Hepatocyte (in vitro differentiated cells): ENCODE results near the gene BRIP1. TPM values are rescaled to one million over a fixed set of nuclear protein-coding genes. Genes with fewer than 3 reads are reported as not detected.

Experiments
- DNase-seq: peaks from one replicate; pipeline ENCODE4 v3.0.0-alpha.2; 2016; ENCODE audit warnings: low spot score
- H2AFZ ChIP-seq: fragments of 200-600 bp; sonication (generic); 2 replicates; pipeline ENCODE4 v1.6.0; 2016; ENCODE audit warnings: antibody characterized with exemption, mild to moderate bottlenecking
- H3K27ac ChIP-seq: fragments of 200-600 bp; sonication (generic); 2 replicates; pipeline ENCODE4 v1.5.1; 2016; ENCODE audit warnings: mild to moderate bottlenecking
- H3K27me3 ChIP-seq: fragments of 200-600 bp; sonication (generic); 2 replicates; pipeline ENCODE4 v1.6.1; 2016
- H3K36me3 ChIP-seq: fragments of 200-600 bp; sonication (generic); replicated peaks from 2 replicates; pipeline ENCODE4 v1.5.1; 2016; ENCODE audit warnings: low read depth; ENCODE audit not compliant: insufficient read depth
- H3K4me1 ChIP-seq: fragments of 200-600 bp; sonication (generic); 2 replicates; pipeline ENCODE4 v1.5.1; 2016; ENCODE audit warnings: mild to moderate bottlenecking, moderate library complexity; ENCODE audit not compliant: insufficient read depth
- H3K4me2 ChIP-seq: fragments of 200-600 bp; sonication (generic); 2 replicates; pipeline ENCODE4 v1.6.0; 2016
- H3K4me3 ChIP-seq: fragments of 200-600 bp; sonication (generic); 2 replicates; pipeline ENCODE4 v1.5.1; 2016; ENCODE audit warnings: mild to moderate bottlenecking
- H3K79me2 ChIP-seq: fragments of 200-600 bp; sonication (generic); 2 replicates; pipeline ENCODE4 v1.6.0; 2017; ENCODE audit warnings: mild to moderate bottlenecking
- H3K9me2 ChIP-seq: fragments of 200-600 bp; sonication (generic); replicated peaks from 2 replicates; pipeline ENCODE4 v1.6.0; 2017; ENCODE audit warnings: mild to moderate bottlenecking; ENCODE audit not compliant: insufficient read depth
- H3K9me3 ChIP-seq: fragments of 200-600 bp; sonication (generic); 2 replicates; pipeline ENCODE4 v1.5.1; 2016; ENCODE audit warnings: low read depth, mild to moderate bottlenecking
- H4K20me1 ChIP-seq: fragments of 200-600 bp; sonication (generic); 2 replicates; pipeline ENCODE4 v1.6.0; 2016; ENCODE audit warnings: mild to moderate bottlenecking; ENCODE audit not compliant: insufficient read depth, poor library complexity, severe bottlenecking
- CTCF ChIP-seq: fragments of 200-600 bp; sonication (generic); IDR thresholded peaks from 2 replicates; pipeline ENCODE4 v1.5.1; 2016; ENCODE audit warnings: antibody characterized with exemption, mild to moderate bottlenecking; ENCODE audit not compliant: poor library complexity
- EZH2 ChIP-seq: fragments of 200-600 bp; sonication (generic); IDR thresholded peaks from 2 replicates; pipeline ENCODE4 v1.6.1; 2016; ENCODE audit warnings: antibody characterized with exemption, mild to moderate bottlenecking, borderline replicate concordance
- EZH2phosphoT487 ChIP-seq: fragments of 200-600 bp; sonication (generic); IDR thresholded peaks from one replicate; pipeline ENCODE4 v1.6.1; 2018; ENCODE audit warnings: antibody characterized with exemption, mild to moderate bottlenecking, low read depth, moderate library complexity; ENCODE audit not compliant: unreplicated experiment, severe bottlenecking
- WGBS: methylation state at CpG from one replicate; pipeline ENCODE4 v1.1.6; 2016; ENCODE audit warnings: low lambda C conversion rate; ENCODE audit errors: missing lambda C conversion rate; 5-methylcytosine and 5-hydroxymethylcytosine counted together
- polyA plus RNA-seq: library from polyadenylated mRNA; unstranded; fragments of >200 nt; fragmentation: Nextera tagmentation; extraction: Ambion mirVana; gene quantifications from 2 replicates; pipeline ENCODE4 v1.2.1, GENCODE V29; 2016
- total RNA-seq: library from RNA; depleted of rRNA; stranded (reverse); fragments of >200 nt; gene quantifications from 2 replicates; pipeline ENCODE4 v1.2.3, GENCODE V29; 2014

Gene BRIP1
- total and polyA plus RNA-seq, 2 experiments from 2014 or later, result 0.50 to 4.0 TPM

DNA sequence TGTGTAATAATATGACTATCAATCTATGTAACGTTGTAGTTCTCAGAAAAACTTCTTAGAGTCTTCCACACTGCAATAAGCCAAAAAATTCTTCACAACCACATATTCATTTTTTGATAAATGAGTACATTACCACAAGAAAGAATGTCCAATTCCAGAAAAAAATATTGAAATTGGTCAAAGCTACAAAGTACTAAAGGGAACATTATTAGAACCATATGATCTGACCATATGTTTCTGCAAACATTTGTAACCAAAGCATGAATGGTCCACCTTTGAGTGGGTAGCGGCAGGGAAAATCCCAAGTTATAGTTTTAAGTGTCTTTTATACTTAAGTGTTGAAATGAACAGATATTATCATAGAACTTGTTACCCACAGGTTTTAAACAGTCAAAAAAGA, 200.6 kb downstream of the BRIP1 start:
- Histone ChIP-seq H3K27me3 (no peaks in the 10 kb centered on the region), H3K4me2 (no peak overlapping the region), H3K4me3 (no peak overlapping the region), H3K4me1 (no peaks in the 10 kb centered on the region), H3K79me2 (no peaks in the 10 kb centered on the region), H2AFZ (no peak overlapping the region), H3K9me3 (no peaks in the 10 kb centered on the region), H3K27ac (no peak overlapping the region), H3K36me3 (no peaks in the 10 kb centered on the region), H3K9me2 (no peaks in the 10 kb centered on the region), H4K20me1 (no peaks in the 10 kb centered on the region)
- no peak for DNase-seq
- WGBS, result 81% methylated on average over 2 of the region's 2 CpGs
- TF ChIP-seq CTCF (no peak), EZH2 (no peak), EZH2phosphoT487 (no peak)

DNA sequence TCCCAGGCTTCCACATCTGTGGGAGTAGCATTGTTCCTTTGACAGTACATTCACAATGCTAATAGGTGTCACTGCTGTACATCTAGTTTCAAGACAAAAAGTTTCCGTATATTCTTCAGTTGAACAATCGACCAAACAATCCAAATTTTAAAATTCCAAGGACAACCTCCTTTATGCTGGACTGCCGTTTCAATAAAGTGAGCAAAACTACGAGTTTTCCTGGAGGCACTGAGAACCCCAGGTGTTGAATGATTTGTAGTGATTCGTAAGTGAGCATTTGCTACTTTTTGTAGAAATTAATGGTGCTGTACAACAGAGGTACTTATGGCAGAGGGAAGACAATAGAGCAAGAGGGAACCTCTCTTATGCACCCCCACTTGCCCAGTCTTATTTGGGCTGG, 201.1 kb downstream of the BRIP1 start:
- TF ChIP-seq CTCF (no peak), EZH2phosphoT487 (no peak), EZH2 (no peak)
- Histone ChIP-seq H3K4me1 (no peaks in the 10 kb centered on the region), H3K4me3 (no peak overlapping the region), H3K9me3 (no peaks in the 10 kb centered on the region), H3K36me3 (no peaks in the 10 kb centered on the region), H3K27ac (no peak overlapping the region), H3K9me2 (no peaks in the 10 kb centered on the region), H3K27me3 (no peaks in the 10 kb centered on the region), H3K4me2 (no peak overlapping the region), H4K20me1 (no peaks in the 10 kb centered on the region), H3K79me2 (no peaks in the 10 kb centered on the region), H2AFZ (no peak overlapping the region)
- no peak for DNase-seq
- 71% methylated on average over 5 of the region's 5 CpGs for WGBS

- Histone ChIP-seq H3K9me2 (no peaks in the 10 kb centered on the region), H3K4me3 (no peak overlapping the region), H2AFZ (no peak overlapping the region), H3K27me3 (no peaks in the 10 kb centered on the region), H3K36me3 (no peaks in the 10 kb centered on the region), H3K79me2 (no peaks in the 10 kb centered on the region), H3K27ac (no peak overlapping the region), H3K9me3 (no peaks in the 10 kb centered on the region), H3K4me2 (peak overlapping the region; percentile 14), H3K4me1 (no peaks in the 10 kb centered on the region), H4K20me1 (no peaks in the 10 kb centered on the region)
- no peak for DNase-seq
- TF ChIP-seq EZH2phosphoT487 (no peak), CTCF (no peak), EZH2 (no peak)
- 47% methylated on average over 4 of the region's 4 CpGs for WGBS
Measured at GRCh38 chr17:61660746-61661485, 202.4 kb downstream of the BRIP1 start.
